HCT116 (cell line): ENCODE results near the gene FAM83G. TPM values are rescaled to one million over a fixed set of nuclear protein-coding genes. Genes with fewer than 3 reads are reported as not detected.

Experiments used
- ATAC-seq: fragments of 200-7000 bp; cut with Tn5 transposase; 2 replicates; pipeline ENCODE4 v1.9.1; 2020; ENCODE audit warnings: mild to moderate bottlenecking, moderate library complexity
- BruUV-seq: library from RNA; stranded (reverse); fragments of 400-500 nt; replicated peaks from 2 replicates; lab custom pipeline; 2021; lab: Mats Ljungman, UMichigan
- CTCF ChIA-PET: fragments of 300-600 bp; sonication (Branson Sonifier 250); formaldehyde crosslinking; loops from one replicate; lab custom pipeline; 2021; ENCODE audit warnings: antibody characterized with exemption; lab: Charles Lee
- POLR2A ChIA-PET: fragments of 300-600, 350-600 bp; sonication (Branson Sonifier 250); formaldehyde crosslinking; loops from one replicate; lab custom pipeline; 2021; ENCODE audit warnings: antibody characterized with exemption; lab: Charles Lee
- RAD21 ChIA-PET, 2 experiments: fragments of 300-600 bp; sonication (Branson Sonifier 250); formaldehyde crosslinking; loops; one replicate each; lab custom pipeline; 2023; ENCODE audit warnings: low total read pairs in 2 of 2; ENCODE audit not compliant: uncharacterized antibody in 2 of 2, unreplicated experiment in 2 of 2, low non-redundant PET in 1 of 2; lab: Charles Lee
- DNase-seq: peaks from one replicate; pipeline ENCODE4 v3.0.0-alpha.2; 2010; ENCODE audit warnings: low read depth, low spot score
- H2AFZ ChIP-seq: fragments of 200-600 bp; shearing (Covaris generic), sonication (generic); 2 replicates; pipeline ENCODE4 v1.6.1; 2017; ENCODE audit warnings: low read depth, mixed run types, mixed read lengths, antibody characterized with exemption, low read length; ENCODE audit not compliant: poor library complexity, severe bottlenecking
- H3K27ac ChIP-seq: 2 replicates; pipeline ENCODE4 v1.5.1; 2012; ENCODE audit warnings: low read depth, low read length
- H3K27me3 ChIP-seq: fragments of 200-600 bp; sonication (generic); 2 replicates; pipeline ENCODE4 v1.6.1; 2016; ENCODE audit warnings: mixed run types, low read length, mixed read lengths; ENCODE audit not compliant: insufficient read depth
- H3K36me3 ChIP-seq, 2 experiments: fragments of 200-500 bp in 1 of 2; fragments of 200-600 bp in 1 of 2; sonication (Bioruptor generic) in 1 of 2; sonication (generic) in 1 of 2; 2 replicates each; pipeline versions ENCODE4 v1.5.1 to v1.6.1; 2014 to 2016; ENCODE audit warnings: low read length in 2 of 2, inconsistent platforms in 1 of 2, mixed read lengths in 1 of 2, mixed run types in 1 of 2; ENCODE audit not compliant: insufficient read depth in 2 of 2, control insufficient read depth in 1 of 2
- H3K4me1 ChIP-seq, 2 experiments: fragments of 200-600 bp in 1 of 2; sonication (generic) in 1 of 2; 2 replicates each; pipeline versions ENCODE4 v1.5.1 to v1.6.1; 2012 to 2017; ENCODE audit warnings: low read length in 2 of 2, inconsistent platforms in 1 of 2, mild to moderate bottlenecking in 1 of 2, mixed read lengths in 1 of 2, mixed run types in 1 of 2, moderate library complexity in 1 of 2; ENCODE audit not compliant: insufficient read depth in 2 of 2, control insufficient read depth in 1 of 2
- H3K4me2 ChIP-seq: fragments of 200-600 bp; sonication (generic); 2 replicates; pipeline ENCODE4 v1.6.1; 2017; ENCODE audit warnings: mixed run types, low read length, mixed read lengths
- H3K4me3 ChIP-seq, 2 experiments: fragments of 200-600 bp in 1 of 2; sonication (generic) in 1 of 2; replicated peaks in 1 of 2; 2 replicates each; pipeline ENCODE4 v1.5.1; 2011 to 2016; ENCODE audit warnings: low read length in 2 of 2, control low read depth in 1 of 2, low read depth in 1 of 2, mild to moderate bottlenecking in 1 of 2, mixed read lengths in 1 of 2, mixed run types in 1 of 2
- H3K79me2 ChIP-seq: fragments of 200-600 bp; sonication (generic); 2 replicates; pipeline ENCODE4 v1.6.1; 2017; ENCODE audit warnings: mild to moderate bottlenecking, mixed run types, low read length, moderate library complexity, mixed read lengths; ENCODE audit not compliant: insufficient read depth
- H3K9ac ChIP-seq: fragments of 200-600 bp; sonication (generic); 2 replicates; pipeline ENCODE4 v1.6.1; 2016; ENCODE audit warnings: low read length, mixed read lengths
- H3K9me2 ChIP-seq: fragments of 200-600 bp; sonication (generic), shearing (Covaris generic); 2 replicates; pipeline ENCODE4 v1.6.1; 2017; ENCODE audit warnings: mixed run types, mild to moderate bottlenecking, moderate library complexity; ENCODE audit not compliant: insufficient read depth
- H3K9me3 ChIP-seq, 2 experiments: fragments of 200-500 bp in 1 of 2; fragments of 200-600 bp in 1 of 2; sonication (Bioruptor generic) in 1 of 2; sonication (generic) in 1 of 2; 2 replicates each; pipeline ENCODE4 v1.6.1; 2014 to 2017; ENCODE audit warnings: low read length in 2 of 2, mixed read lengths in 2 of 2, inconsistent platforms in 1 of 2, low read depth in 1 of 2, mild to moderate bottlenecking in 1 of 2, mixed run types in 1 of 2, moderate library complexity in 1 of 2; ENCODE audit not compliant: control insufficient read depth in 1 of 2, insufficient read depth in 1 of 2
- H4K20me1 ChIP-seq: fragments of 200-600 bp; sonication (generic), shearing (Covaris generic); 2 replicates; pipeline ENCODE4 v1.6.1; 2017; ENCODE audit warnings: mixed run types, mild to moderate bottlenecking, moderate library complexity; ENCODE audit not compliant: insufficient read depth
- ATF3 ChIP-seq: IDR thresholded peaks from 2 replicates; pipeline ENCODE4 v1.6.1; 2012
- CBX3 ChIP-seq: IDR thresholded peaks from 2 replicates; pipeline ENCODE4 v1.6.1; 2012; ENCODE audit warnings: low read depth
- CEBPB ChIP-seq: IDR thresholded peaks from 2 replicates; pipeline ENCODE4 v1.6.1; 2012; ENCODE audit warnings: low read depth
- ELF1 ChIP-seq: IDR thresholded peaks from 2 replicates; pipeline ENCODE4 v1.6.1; 2012; ENCODE audit warnings: low read depth, borderline replicate concordance
- EZH2 ChIP-seq: fragments of 200-600 bp; sonication (generic); IDR thresholded peaks from 2 replicates; pipeline ENCODE4 v1.6.1; 2017; ENCODE audit warnings: antibody characterized with exemption, mixed run types
- EZH2phosphoT487 ChIP-seq: fragments of 200-600 bp; IDR thresholded peaks from 2 replicates; pipeline ENCODE4 v1.6.1; 2018; ENCODE audit warnings: antibody characterized with exemption, borderline replicate concordance
- JUND ChIP-seq: IDR thresholded peaks from 2 replicates; pipeline ENCODE4 v1.6.1; 2012
- POLR2AphosphoS5 ChIP-seq: IDR thresholded peaks from 2 replicates; pipeline ENCODE4 v1.6.1; 2011; ENCODE audit warnings: mild to moderate bottlenecking, low read depth, low read length, moderate library complexity
- RAD21 ChIP-seq: IDR thresholded peaks from 2 replicates; pipeline ENCODE4 v1.6.1; 2012; ENCODE audit warnings: low read depth, mild to moderate bottlenecking
- SIN3A ChIP-seq: IDR thresholded peaks from 2 replicates; pipeline ENCODE4 v1.6.1; 2012; ENCODE audit warnings: low read depth
- SP1 ChIP-seq: IDR thresholded peaks from 2 replicates; pipeline ENCODE4 v1.6.1; 2012; ENCODE audit warnings: low read depth
- TCF7L2 ChIP-seq: IDR thresholded peaks from 2 replicates; pipeline ENCODE4 v1.7.0; 2011; ENCODE audit warnings: borderline replicate concordance, inconsistent platforms; ENCODE audit not compliant: insufficient read depth, insufficient read length; ENCODE audit errors: extremely low read depth
- ZBTB33 ChIP-seq: IDR thresholded peaks from 2 replicates; pipeline ENCODE4 v1.6.1; 2011; ENCODE audit warnings: mild to moderate bottlenecking, low read length, moderate library complexity; ENCODE audit not compliant: insufficient replicate concordance; ENCODE audit errors: extremely low read depth
- ZFX ChIP-seq: fragments of 450-650 bp; IDR thresholded peaks from 2 replicates; pipeline ENCODE4 v1.6.1; 2017
- ZNF274 ChIP-seq: fragments of 200-500 bp; sonication (Bioruptor generic); IDR thresholded peaks from 2 replicates; pipeline ENCODE4 v1.6.1; 2014; ENCODE audit warnings: mild to moderate bottlenecking, low read depth, low read length, inconsistent platforms
- intact Hi-C: fragments of 100-400 bp; cut with micrococcal nuclease; formaldehyde crosslinking; loops from 2 replicates; pipeline ENCODE4 v1.10.0; 2022
- total RNA-seq: library from RNA; stranded (reverse); gene quantifications from one replicate; pipeline ENCODE4 v1.2.1, GENCODE V29; 2021; ENCODE audit not compliant: unreplicated experiment
- TF ChIP-seq, protein P1 (sequence below): IDR thresholded peaks from 2 replicates; pipeline ENCODE4 v1.6.1; 2012
- TF ChIP-seq, protein P2 (sequence below): IDR thresholded peaks from 2 replicates; pipeline ENCODE4 v1.6.1; 2012; ENCODE audit warnings: low read depth
- TF ChIP-seq, protein P3 (sequence below), 3 experiments: fragments of 200-600 bp in 1 of 3; sonication (generic) in 1 of 3; IDR thresholded peaks in 2 of 3; conservative IDR thresholded peaks in 1 of 3; 2 replicates each; pipeline ENCODE4 v1.5.1; 2012 to 2017; ENCODE audit warnings: low read depth in 2 of 3, low read length in 2 of 3, antibody characterized with exemption in 1 of 3, borderline replicate concordance in 1 of 3, control low read depth in 1 of 3, mild to moderate bottlenecking in 1 of 3, mixed read lengths in 1 of 3, mixed run types in 1 of 3, moderate library complexity in 1 of 3; ENCODE audit not compliant: insufficient read depth in 1 of 3

Gene FAM83G
- total RNA-seq, 1 experiment from 2014 or later: 33.9 TPM

GRCh38 chr17:18928628-18929125, 75.9 kb downstream of the FAM83G start:
- Histone ChIP-seq H3K9ac (no peak overlapping the region), H3K9me2 (no peaks in the 10 kb centered on the region), H3K36me3 (peaks cover 4 to 5% of the 10 kb centered on the region in 2 experiments; a peak in 1 of 4 replicates), H3K4me2 (no peak overlapping the region), H3K79me2 (0 out of 2 replicates have a peak, but pooled peaks cover under 1% of the 10 kb centered on the region), H3K27me3 (no peaks in the 10 kb centered on the region), H3K4me1 (no peaks in the 10 kb centered on the region), H3K4me3 (no peak overlapping the region), H2AFZ (no peak overlapping the region), H3K9me3 (no peaks in the 10 kb centered on the region), H4K20me1 (no peaks in the 10 kb centered on the region), H3K27ac (no peak overlapping the region)
- DNase-seq (no peak), ATAC-seq (no peak)
- POLR2A ChIA-PET: no interaction called here
- TF ChIP-seq POLR2AphosphoS5 (no peak), TCF7L2 (no peak), ZBTB33 (no peak), SIN3A (no peak), EZH2phosphoT487 (no peak), EZH2 (no peak), CBX3 (no peak), ZFX (no peak), CEBPB (no peak), ATF3 (no peak), RAD21 (no peak), JUND (no peak), SP1 (no peak), ZNF274 (no peak), ELF1 (no peak)
- TF ChIP-seq, protein P1, sequence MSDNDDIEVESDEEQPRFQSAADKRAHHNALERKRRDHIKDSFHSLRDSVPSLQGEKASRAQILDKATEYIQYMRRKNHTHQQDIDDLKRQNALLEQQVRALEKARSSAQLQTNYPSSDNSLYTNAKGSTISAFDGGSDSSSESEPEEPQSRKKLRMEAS: no peak
- TF ChIP-seq, protein P2, sequence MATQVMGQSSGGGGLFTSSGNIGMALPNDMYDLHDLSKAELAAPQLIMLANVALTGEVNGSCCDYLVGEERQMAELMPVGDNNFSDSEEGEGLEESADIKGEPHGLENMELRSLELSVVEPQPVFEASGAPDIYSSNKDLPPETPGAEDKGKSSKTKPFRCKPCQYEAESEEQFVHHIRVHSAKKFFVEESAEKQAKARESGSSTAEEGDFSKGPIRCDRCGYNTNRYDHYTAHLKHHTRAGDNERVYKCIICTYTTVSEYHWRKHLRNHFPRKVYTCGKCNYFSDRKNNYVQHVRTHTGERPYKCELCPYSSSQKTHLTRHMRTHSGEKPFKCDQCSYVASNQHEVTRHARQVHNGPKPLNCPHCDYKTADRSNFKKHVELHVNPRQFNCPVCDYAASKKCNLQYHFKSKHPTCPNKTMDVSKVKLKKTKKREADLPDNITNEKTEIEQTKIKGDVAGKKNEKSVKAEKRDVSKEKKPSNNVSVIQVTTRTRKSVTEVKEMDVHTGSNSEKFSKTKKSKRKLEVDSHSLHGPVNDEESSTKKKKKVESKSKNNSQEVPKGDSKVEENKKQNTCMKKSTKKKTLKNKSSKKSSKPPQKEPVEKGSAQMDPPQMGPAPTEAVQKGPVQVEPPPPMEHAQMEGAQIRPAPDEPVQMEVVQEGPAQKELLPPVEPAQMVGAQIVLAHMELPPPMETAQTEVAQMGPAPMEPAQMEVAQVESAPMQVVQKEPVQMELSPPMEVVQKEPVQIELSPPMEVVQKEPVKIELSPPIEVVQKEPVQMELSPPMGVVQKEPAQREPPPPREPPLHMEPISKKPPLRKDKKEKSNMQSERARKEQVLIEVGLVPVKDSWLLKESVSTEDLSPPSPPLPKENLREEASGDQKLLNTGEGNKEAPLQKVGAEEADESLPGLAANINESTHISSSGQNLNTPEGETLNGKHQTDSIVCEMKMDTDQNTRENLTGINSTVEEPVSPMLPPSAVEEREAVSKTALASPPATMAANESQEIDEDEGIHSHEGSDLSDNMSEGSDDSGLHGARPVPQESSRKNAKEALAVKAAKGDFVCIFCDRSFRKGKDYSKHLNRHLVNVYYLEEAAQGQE: no peak
- TF ChIP-seq, protein P3, sequence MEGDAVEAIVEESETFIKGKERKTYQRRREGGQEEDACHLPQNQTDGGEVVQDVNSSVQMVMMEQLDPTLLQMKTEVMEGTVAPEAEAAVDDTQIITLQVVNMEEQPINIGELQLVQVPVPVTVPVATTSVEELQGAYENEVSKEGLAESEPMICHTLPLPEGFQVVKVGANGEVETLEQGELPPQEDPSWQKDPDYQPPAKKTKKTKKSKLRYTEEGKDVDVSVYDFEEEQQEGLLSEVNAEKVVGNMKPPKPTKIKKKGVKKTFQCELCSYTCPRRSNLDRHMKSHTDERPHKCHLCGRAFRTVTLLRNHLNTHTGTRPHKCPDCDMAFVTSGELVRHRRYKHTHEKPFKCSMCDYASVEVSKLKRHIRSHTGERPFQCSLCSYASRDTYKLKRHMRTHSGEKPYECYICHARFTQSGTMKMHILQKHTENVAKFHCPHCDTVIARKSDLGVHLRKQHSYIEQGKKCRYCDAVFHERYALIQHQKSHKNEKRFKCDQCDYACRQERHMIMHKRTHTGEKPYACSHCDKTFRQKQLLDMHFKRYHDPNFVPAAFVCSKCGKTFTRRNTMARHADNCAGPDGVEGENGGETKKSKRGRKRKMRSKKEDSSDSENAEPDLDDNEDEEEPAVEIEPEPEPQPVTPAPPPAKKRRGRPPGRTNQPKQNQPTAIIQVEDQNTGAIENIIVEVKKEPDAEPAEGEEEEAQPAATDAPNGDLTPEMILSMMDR (IDR thresholded peaks at IDR 0.05 in 2 of 3, conservative IDR thresholded peaks at IDR 0.05 in 1 of 3; ENCODE audit: borderline replicate concordance in 1 of 3, insufficient read depth in 1 of 3, low read depth in 2 of 3, low read length in 2 of 3): no peak
- intact Hi-C loops: no loop called here
- RAD21 ChIA-PET: no interaction called here
- BruUV-seq: no TSS peak
- CTCF ChIA-PET: no interaction called here
